ENCODE results near the gene TMEM233.

TMEM233 gene

DNA sequence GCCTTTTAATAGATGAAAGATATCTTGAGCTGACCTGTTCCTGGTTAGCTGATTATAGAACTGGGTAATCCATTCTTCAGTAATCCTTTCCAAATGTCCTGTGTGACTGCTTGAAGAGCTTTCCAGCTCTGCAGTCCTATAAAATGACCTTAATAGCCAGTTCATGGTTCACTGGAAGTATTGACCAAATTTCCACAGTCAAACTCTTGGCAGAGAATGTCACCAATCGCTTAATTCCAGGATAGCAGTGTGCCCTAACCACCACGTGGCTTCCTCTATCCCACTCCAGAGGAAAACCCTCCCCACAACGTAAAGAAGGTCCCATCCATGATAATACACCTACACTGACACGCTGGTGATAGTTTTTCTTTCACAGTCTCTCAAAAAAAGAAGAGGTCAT is 91.8 kb downstream of the TMEM233 start:
- Histone ChIP-seq H3K4me1 (ENCODE audit: low read depth, poor library complexity, severe bottlenecking) (peaks cover 10% of the 10 kb centered on the region), H3K27ac (no peak overlapping the region), H3K79me2 (ENCODE audit: insufficient read depth, low read depth) (no peaks in the 10 kb centered on the region), H3K36me3 (ENCODE audit: insufficient read depth) (no peaks in the 10 kb centered on the region), H3K9ac (no peak overlapping the region), H2AFZ (ENCODE audit: low read depth) (no peak overlapping the region), H3K4me2 (no peak overlapping the region), H3K4me3 (IDR thresholded peaks at IDR 0.05; ENCODE audit: insufficient read depth, low read depth, low read length) (no peak overlapping the region), H4K20me1 (ENCODE audit: insufficient read depth) (no peaks in the 10 kb centered on the region), H3K27me3 (ENCODE audit: insufficient read depth, low read depth) (no peaks in the 10 kb centered on the region)
- no peak for TF ChIP-seq CTCF (conservative IDR thresholded peaks at IDR 0.05; ENCODE audit: low read depth, low read length)

DNA sequence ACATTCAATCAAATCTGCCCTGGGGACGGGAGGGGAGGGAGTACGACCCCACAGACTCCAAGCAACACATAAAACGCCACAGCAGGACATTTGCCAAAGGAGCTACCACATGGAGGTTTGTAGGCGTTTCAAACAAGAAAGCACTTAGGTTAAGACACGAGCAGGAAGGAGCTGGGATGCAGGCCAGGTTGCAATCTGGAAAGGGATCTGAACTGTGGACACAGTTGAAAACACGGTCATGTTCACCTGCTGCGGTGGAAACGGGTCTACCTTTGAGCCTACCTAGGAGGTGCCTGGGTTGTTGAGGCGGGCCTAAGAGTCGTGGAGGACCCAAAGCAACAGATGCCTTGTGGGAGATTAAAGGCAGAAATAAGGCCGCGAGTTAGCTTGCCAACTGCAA is 92.8 kb downstream of the TMEM233 start:
- Histone ChIP-seq H3K79me2 (ENCODE audit: insufficient read depth, low read depth) (no peaks in the 10 kb centered on the region), H3K27me3 (ENCODE audit: insufficient read depth, low read depth) (no peaks in the 10 kb centered on the region), H3K36me3 (ENCODE audit: insufficient read depth) (no peaks in the 10 kb centered on the region), H3K4me3 (IDR thresholded peaks at IDR 0.05; ENCODE audit: insufficient read depth, low read depth, low read length) (no peak overlapping the region), H3K9ac (no peak overlapping the region), H3K4me2 (no peak overlapping the region), H4K20me1 (ENCODE audit: insufficient read depth) (no peaks in the 10 kb centered on the region), H3K4me1 (ENCODE audit: low read depth, poor library complexity, severe bottlenecking) (peaks cover 10% of the 10 kb centered on the region), H3K27ac (no peak overlapping the region), H2AFZ (ENCODE audit: low read depth) (no peak overlapping the region)
- no peak for TF ChIP-seq CTCF (conservative IDR thresholded peaks at IDR 0.05; ENCODE audit: low read depth, low read length)

DNA sequence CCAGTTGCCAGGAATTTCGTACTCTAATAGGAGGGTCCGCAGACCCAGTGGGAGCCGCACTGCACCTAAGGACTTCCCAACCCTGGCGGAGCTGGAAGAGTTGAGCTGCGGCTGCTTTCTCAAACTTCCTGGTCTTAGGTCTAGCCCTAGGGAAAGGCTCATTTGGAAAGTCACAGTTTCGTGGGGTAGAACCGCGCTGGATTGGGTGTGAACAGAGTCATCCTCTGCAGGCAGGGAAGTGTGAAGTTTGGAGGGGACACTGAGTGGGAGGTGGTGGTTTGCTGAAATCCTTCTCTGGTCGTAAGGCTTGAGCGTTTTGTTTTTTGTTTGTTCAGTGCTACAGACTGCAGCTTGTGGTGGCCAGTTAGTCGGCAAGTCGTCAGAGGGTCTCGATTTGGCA is 93.2 kb downstream of the TMEM233 start:
- Histone ChIP-seq H3K36me3 (ENCODE audit: insufficient read depth) (no peaks in the 10 kb centered on the region), H3K9ac (no peak overlapping the region), H3K4me1 (ENCODE audit: low read depth, poor library complexity, severe bottlenecking) (peaks cover 10% of the 10 kb centered on the region), H3K4me3 (IDR thresholded peaks at IDR 0.05; ENCODE audit: insufficient read depth, low read depth, low read length) (no peak overlapping the region), H3K4me2 (no peak overlapping the region), H3K27ac (no peak overlapping the region), H2AFZ (ENCODE audit: low read depth) (no peak overlapping the region), H4K20me1 (ENCODE audit: insufficient read depth) (no peaks in the 10 kb centered on the region), H3K79me2 (ENCODE audit: insufficient read depth, low read depth) (no peaks in the 10 kb centered on the region), H3K27me3 (ENCODE audit: insufficient read depth, low read depth) (no peaks in the 10 kb centered on the region)
- TF ChIP-seq CTCF (conservative IDR thresholded peaks at IDR 0.05; ENCODE audit: low read depth, low read length), result no peak

GRCh38 chr12:119687406-119687805 is 93.8 kb downstream of the TMEM233 start:
- Histone ChIP-seq H3K36me3 (ENCODE audit: insufficient read depth) (no peaks in the 10 kb centered on the region), H3K27ac (no peak overlapping the region), H4K20me1 (ENCODE audit: insufficient read depth) (no peaks in the 10 kb centered on the region), H3K4me1 (ENCODE audit: low read depth, poor library complexity, severe bottlenecking) (peaks cover 5% of the 10 kb centered on the region), H3K9ac (no peak overlapping the region), H3K27me3 (ENCODE audit: insufficient read depth, low read depth) (no peaks in the 10 kb centered on the region), H3K79me2 (ENCODE audit: insufficient read depth, low read depth) (no peaks in the 10 kb centered on the region), H3K4me2 (no peak overlapping the region), H3K4me3 (IDR thresholded peaks at IDR 0.05; ENCODE audit: insufficient read depth, low read depth, low read length) (no peak overlapping the region), H2AFZ (ENCODE audit: low read depth) (no peak overlapping the region)
- no peak for TF ChIP-seq CTCF (conservative IDR thresholded peaks at IDR 0.05; ENCODE audit: low read depth, low read length)

GRCh38 chr12:119687879-119688278 is 94.3 kb downstream of the TMEM233 start:
- no peaks in the 10 kb centered on the region for H4K20me1 ChIP-seq (ENCODE audit: insufficient read depth)
- no peak for TF ChIP-seq CTCF (conservative IDR thresholded peaks at IDR 0.05; ENCODE audit: low read depth, low read length)
- no peak overlapping the region for H3K27ac ChIP-seq
- no peak overlapping the region for H3K4me2 ChIP-seq
- no peak overlapping the region for H3K4me3 ChIP-seq (IDR thresholded peaks at IDR 0.05; ENCODE audit: insufficient read depth, low read depth, low read length)
- H3K27me3 ChIP-seq (ENCODE audit: insufficient read depth, low read depth), result no peaks in the 10 kb centered on the region
- H3K36me3 ChIP-seq (ENCODE audit: insufficient read depth), result no peaks in the 10 kb centered on the region
- H3K4me1 ChIP-seq (ENCODE audit: low read depth, poor library complexity, severe bottlenecking), result peaks cover under 1% of the 10 kb centered on the region
- H2AFZ ChIP-seq (ENCODE audit: low read depth), result no peak overlapping the region
- H3K9ac ChIP-seq, result no peak overlapping the region
- H3K79me2 ChIP-seq (ENCODE audit: insufficient read depth, low read depth), result no peaks in the 10 kb centered on the region

Measured in KMS-11 (cell line).